Measurements from ENCODE around the gene CTF1. TPM values are rescaled to one million over a fixed set of nuclear protein-coding genes. Genes with fewer than 3 reads are reported as not detected.

Gene CTF1
- total RNA-seq, 1 donor from 2014 or later = 1.7 TPM

- H3K4me3 Mint-ChIP-seq (ENCODE audit: unreplicated experiment) = peak overlapping the region; percentile 95
- peak overlapping the region; percentile 91 for H3K27ac Mint-ChIP-seq (ENCODE audit: unreplicated experiment)
- DNase-seq = no peak
- H3K4me1 Mint-ChIP-seq (ENCODE audit: low read depth, unreplicated experiment) = peaks cover 12% of the 10 kb centered on the region
- H3K27me3 Mint-ChIP-seq (ENCODE audit: unreplicated experiment) = peaks cover 4% of the 10 kb centered on the region
- H3K9me3 Mint-ChIP-seq (ENCODE audit: unreplicated experiment) = peaks cover 12% of the 10 kb centered on the region
- H3K36me3 Mint-ChIP-seq (ENCODE audit: unreplicated experiment) = no peaks in the 10 kb centered on the region
- no peak for TF ChIP-seq CTCF (IDR thresholded peaks at IDR 0.05; ENCODE audit: partially characterized antibody, unreplicated experiment)
These were observed 22.1 kb upstream of the CTF1 start for GRCh38 chr16:30874244-30874820.

GRCh38 chr16:30874821-30875717, 21.3 kb upstream of the CTF1 start:
- peak; percentile 96 for DNase-seq
- Mint-ChIP-seq H3K36me3 (ENCODE audit: unreplicated experiment) (no peaks in the 10 kb centered on the region), H3K27ac (ENCODE audit: unreplicated experiment) (peak overlapping the region; percentile 100), H3K9me3 (ENCODE audit: unreplicated experiment) (peaks cover 12% of the 10 kb centered on the region), H3K4me1 (ENCODE audit: low read depth, unreplicated experiment) (peaks cover 12% of the 10 kb centered on the region), H3K27me3 (ENCODE audit: unreplicated experiment) (peaks cover 4% of the 10 kb centered on the region), H3K4me3 (ENCODE audit: unreplicated experiment) (peak overlapping the region; percentile 95)
- TF ChIP-seq CTCF (IDR thresholded peaks at IDR 0.05; ENCODE audit: partially characterized antibody, unreplicated experiment) = peak; percentile 14

GRCh38 chr16:30875871-30876801, 20.3 kb upstream of the CTF1 start:
- Mint-ChIP-seq H3K36me3 (ENCODE audit: unreplicated experiment) (no peaks in the 10 kb centered on the region), H3K27me3 (ENCODE audit: unreplicated experiment) (peaks cover 2% of the 10 kb centered on the region), H3K9me3 (ENCODE audit: unreplicated experiment) (peaks cover 12% of the 10 kb centered on the region), H3K27ac (ENCODE audit: unreplicated experiment) (peak overlapping the region; percentile 100), H3K4me1 (ENCODE audit: low read depth, unreplicated experiment) (peaks cover 12% of the 10 kb centered on the region), H3K4me3 (ENCODE audit: unreplicated experiment) (peak overlapping the region; percentile 95)
- peak; percentile 35 for DNase-seq
- no peak for TF ChIP-seq CTCF (IDR thresholded peaks at IDR 0.05; ENCODE audit: partially characterized antibody, unreplicated experiment)

- no peaks in the 10 kb centered on the region for H3K36me3 Mint-ChIP-seq (ENCODE audit: unreplicated experiment)
- peaks cover 14% of the 10 kb centered on the region for H3K4me1 Mint-ChIP-seq (ENCODE audit: low read depth, unreplicated experiment)
- TF ChIP-seq CTCF (IDR thresholded peaks at IDR 0.05; ENCODE audit: partially characterized antibody, unreplicated experiment) = no peak
- peaks cover 12% of the 10 kb centered on the region for H3K9me3 Mint-ChIP-seq (ENCODE audit: unreplicated experiment)
- peak overlapping the region; percentile 100 for H3K27ac Mint-ChIP-seq (ENCODE audit: unreplicated experiment)
- peaks cover 4% of the 10 kb centered on the region for H3K27me3 Mint-ChIP-seq (ENCODE audit: unreplicated experiment)
- peak overlapping the region; percentile 95 for H3K4me3 Mint-ChIP-seq (ENCODE audit: unreplicated experiment)
- peak; percentile 45 for DNase-seq
These were observed 19.5 kb upstream of the CTF1 start for GRCh38 chr16:30876867-30877266.
